Measurements from ENCODE around the gene SRPK1. TPM values are rescaled to one million over a fixed set of nuclear protein-coding genes. Genes with fewer than 3 reads are reported as not detected.
A peak's percentile ranks its signal among the peaks of the same experiment; 100 is the strongest.

Gene SRPK1
- total and polyA plus RNA-seq, 2 of the 13 experiments (the other 11 are each of a cell fraction or from before 2014, with no cell fraction given): 56.4 to 142 TPM

GRCh38 chr6:35804996-35805736 lies 115.7 kb downstream of the SRPK1 start, which contains the start of gene LHFPL5 (continued):
- peak; percentile 63; the same call in 1 of the 2 replicates for TF ChIP-seq ZBTB33 (CRISPR knock-in tag; IDR thresholded peaks at IDR 0.05)
- no peak; the same call in 1 of the 2 replicates for TF ChIP-seq ZBTB3 (CRISPR knock-in tag; IDR thresholded peaks at IDR 0.05; ENCODE audit: borderline replicate concordance, low read depth)
- no peak for TF ChIP-seq ZNF292 (CRISPR knock-in tag; IDR thresholded peaks at IDR 0.05; ENCODE audit: borderline replicate concordance, low read depth)
- TF ChIP-seq SP5 (CRISPR knock-in tag; IDR thresholded peaks at IDR 0.05; ENCODE audit: borderline replicate concordance, low read depth): peak; percentile 95
- peak; percentile 94 for TF ChIP-seq MTF1 (CRISPR knock-in tag; IDR thresholded peaks at IDR 0.05)
- TF ChIP-seq ATAD3A (CRISPR knock-in tag; IDR thresholded peaks at IDR 0.05): peak; percentile 97
- peak; percentile 93; the same call in 1 of the 2 replicates for TF ChIP-seq ELK4 (CRISPR knock-in tag; IDR thresholded peaks at IDR 0.05; ENCODE audit: borderline replicate concordance)
- peak; percentile 93 for TF ChIP-seq NRL (CRISPR knock-in tag; IDR thresholded peaks at IDR 0.05; ENCODE audit: borderline replicate concordance)
- TF ChIP-seq NFKBIZ (CRISPR knock-in tag; IDR thresholded peaks at IDR 0.05): peak; percentile 98
- no peak for TF ChIP-seq ATM (IDR thresholded peaks at IDR 0.05; ENCODE audit: borderline replicate concordance)
- TF ChIP-seq SMARCC2 (IDR thresholded peaks at IDR 0.05): no peak
- peak; percentile 90 for TF ChIP-seq ZKSCAN8 (CRISPR knock-in tag; IDR thresholded peaks at IDR 0.05; ENCODE audit: borderline replicate concordance)
- TF ChIP-seq GFI1 (CRISPR knock-in tag; IDR thresholded peaks at IDR 0.05; ENCODE audit: borderline replicate concordance): peak; percentile 85; the same call in 1 of the 2 replicates
- TF ChIP-seq NR3C1 (CRISPR knock-in tag; IDR thresholded peaks at IDR 0.05): peak; percentile 94; the same call in 1 of the 2 replicates
- TF ChIP-seq ZNF24 (IDR thresholded peaks at IDR 0.05): no peak
- TF ChIP-seq SIN3B (IDR thresholded peaks at IDR 0.05; ENCODE audit: low read length): no peak
- no peak for TF ChIP-seq ZNF10 (CRISPR knock-in tag; IDR thresholded peaks at IDR 0.05; ENCODE audit: borderline replicate concordance, low read depth)
- TF ChIP-seq ZNF256 (CRISPR knock-in tag; conservative IDR thresholded peaks at IDR 0.05): peak; percentile 98
- 0 out of 2 replicates have a peak, but pooled peaks have one; percentile 70 for TF ChIP-seq BRF2 (CRISPR knock-in tag; IDR thresholded peaks at IDR 0.05)
- TF ChIP-seq JDP2 (CRISPR knock-in tag; IDR thresholded peaks at IDR 0.05; ENCODE audit: borderline replicate concordance): peak; percentile 97
- no peak for TF ChIP-seq PLRG1 (conservative IDR thresholded peaks at IDR 0.05)
- TF ChIP-seq FOXC1 (CRISPR knock-in tag; IDR thresholded peaks at IDR 0.05; ENCODE audit: borderline replicate concordance): peak; percentile 100
- TF ChIP-seq ZNF572 (CRISPR knock-in tag; IDR thresholded peaks at IDR 0.05): no peak
- TF ChIP-seq IKZF4 (CRISPR knock-in tag; IDR thresholded peaks at IDR 0.05; ENCODE audit: borderline replicate concordance, low read depth, not compliant biosample characterization): peak; percentile 100
- peak; percentile 87 for TF ChIP-seq ZBTB7B (CRISPR knock-in tag; IDR thresholded peaks at IDR 0.05)
- TF ChIP-seq ZFYVE20 (CRISPR knock-in tag; IDR thresholded peaks at IDR 0.05; ENCODE audit: borderline replicate concordance, low read depth): peak; percentile 95; the same call in 1 of the 2 replicates
- TF ChIP-seq ZNF547 (CRISPR knock-in tag; IDR thresholded peaks at IDR 0.05): peak; percentile 98
- peak; percentile 91; the same call in 1 of the 2 replicates for TF ChIP-seq ZNF672 (CRISPR knock-in tag; IDR thresholded peaks at IDR 0.05)

Measured in HepG2 (cell line).